ENCODE data around the gene PKD1. TPM values are rescaled to one million over a fixed set of nuclear protein-coding genes. Genes with fewer than 3 reads are reported as not detected.
"Not testable (repeated sequence)": the region's sequence is repeated elsewhere in the genome, so short reads cannot be mapped to it uniquely, and the experiment has no call there.

PKD1 gene
- polyA plus RNA-seq, 1 donor, result 140 TPM

GRCh38 chr16:2151188-2152091 is 15.7 kb upstream of the PKD1 start:
- DNase-seq (ENCODE audit: low read depth), result no peak

- no peak for DNase-seq (ENCODE audit: low read depth)
Observed at GRCh38 chr16:2150418-2151187, 14.9 kb upstream of the PKD1 start.

- no peak for DNase-seq (ENCODE audit: low read depth)
Observed at GRCh38 chr16:2149630-2150417, 14.1 kb upstream of the PKD1 start.

DNA sequence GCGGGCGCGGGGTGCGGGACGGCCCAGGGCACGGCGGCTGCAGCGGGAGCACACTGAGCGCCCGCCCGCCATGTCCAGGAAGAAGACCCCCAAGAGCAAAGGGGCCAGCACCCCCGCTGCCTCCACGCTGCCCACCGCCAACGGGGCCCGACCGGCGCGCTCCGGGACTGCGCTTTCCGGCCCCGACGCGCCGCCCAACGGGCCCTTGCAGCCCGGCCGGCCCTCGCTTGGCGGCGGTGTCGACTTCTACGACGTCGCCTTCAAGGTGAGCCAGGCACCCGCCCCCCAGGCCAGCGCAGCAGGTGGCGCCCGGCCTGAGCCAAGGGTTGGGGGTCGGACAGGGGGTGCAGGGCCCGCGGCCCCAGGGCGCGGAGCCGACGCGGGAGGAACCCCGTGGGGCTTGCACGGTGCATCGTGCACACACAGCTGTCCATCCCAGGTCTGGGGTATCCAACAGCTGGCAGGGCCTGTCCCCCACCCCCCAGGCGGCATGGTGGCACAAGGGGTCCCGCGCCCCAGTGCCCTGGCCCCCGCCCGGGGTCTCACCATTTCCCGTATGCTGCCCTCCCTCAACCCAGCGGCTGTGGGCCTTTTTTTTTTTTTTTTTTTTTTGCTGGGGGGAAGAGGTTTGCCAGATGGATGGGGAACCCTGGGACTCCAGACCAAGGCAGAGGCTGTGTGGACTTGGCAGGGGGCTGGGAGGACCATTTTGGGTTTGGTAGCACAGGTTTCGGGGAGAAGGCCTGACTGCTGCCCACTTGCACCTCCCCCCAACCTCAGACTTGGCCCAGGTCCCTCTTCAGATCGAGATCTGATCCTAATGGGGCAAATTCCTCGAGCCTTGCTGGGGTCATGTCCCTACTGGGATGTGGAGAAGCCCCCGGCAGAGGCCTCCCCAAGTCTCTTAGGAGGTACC is 13.3 kb upstream of the PKD1 start:
- DNase-seq (ENCODE audit: low read depth), result no peak

GRCh38 chr16:2147981-2148671 is 12.4 kb upstream of the PKD1 start, which contains the start of gene RAB26:
Gene RAB26, plus strand, starts transcription at chr16:2148625. Its CDS starts 159 bp downstream, at chr16:2148784.
- no peak for DNase-seq (ENCODE audit: low read depth)

DNA sequence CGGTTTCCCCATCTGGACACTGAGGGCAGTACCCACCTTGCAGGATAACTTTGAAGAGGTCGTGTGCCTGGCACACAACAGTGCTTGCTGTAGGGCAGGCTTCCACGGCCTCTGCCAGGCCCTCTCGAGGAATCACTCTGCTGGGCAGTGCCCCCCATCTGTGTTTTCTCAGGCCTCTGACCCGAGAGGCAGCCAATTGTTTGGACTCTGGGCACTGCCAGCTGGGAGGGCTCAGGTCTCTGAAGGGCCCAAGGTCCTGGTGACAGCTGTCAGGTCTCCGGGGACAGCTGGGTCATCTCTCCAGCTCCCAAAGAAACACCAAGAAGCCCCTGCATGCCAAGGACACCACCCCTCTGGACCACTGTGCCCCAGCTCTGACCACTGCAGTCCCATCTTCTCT is 11.7 kb upstream of the PKD1 start:
- DNase-seq (ENCODE audit: low read depth), result no peak

GRCh38 chr16:2145843-2146242 is 10.1 kb upstream of the PKD1 start:
- no peak for DNase-seq (ENCODE audit: low read depth)

DNA sequence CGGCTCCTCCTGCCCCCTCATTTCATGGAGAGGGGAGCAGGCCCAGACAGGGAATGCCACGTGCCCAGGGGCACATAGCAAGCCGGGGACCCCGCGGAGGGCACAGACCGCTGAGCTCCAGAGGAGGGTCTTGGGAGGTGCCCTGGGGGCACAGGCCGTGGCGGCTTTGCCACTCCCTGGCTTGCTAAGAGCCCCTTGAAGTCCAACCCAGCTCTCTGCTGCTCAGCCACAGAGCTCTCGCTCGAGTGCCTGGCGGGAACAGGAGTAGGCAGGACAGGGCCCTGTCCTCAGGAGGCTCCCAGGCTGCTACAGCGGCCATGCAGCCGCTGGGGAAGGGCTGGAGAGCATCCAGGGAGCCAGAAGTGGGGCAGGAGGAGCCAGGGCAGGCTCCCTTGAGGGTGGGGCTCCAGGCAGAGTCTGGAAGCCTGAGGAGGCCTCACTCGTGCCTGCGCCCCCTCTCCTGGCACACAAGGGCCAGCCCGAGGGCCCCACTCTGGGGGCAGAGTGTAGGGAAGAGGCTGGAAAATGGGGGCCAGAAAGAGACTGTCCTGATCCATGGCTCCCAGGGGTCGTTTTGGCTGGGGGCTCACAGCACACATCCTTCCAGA is 8.3 kb upstream of the PKD1 start:
- DNase-seq (ENCODE audit: low read depth), result no peak

GRCh38 chr16:2142942-2143877 is 7.5 kb upstream of the PKD1 start:
- no peak for DNase-seq (ENCODE audit: low read depth)

DNA sequence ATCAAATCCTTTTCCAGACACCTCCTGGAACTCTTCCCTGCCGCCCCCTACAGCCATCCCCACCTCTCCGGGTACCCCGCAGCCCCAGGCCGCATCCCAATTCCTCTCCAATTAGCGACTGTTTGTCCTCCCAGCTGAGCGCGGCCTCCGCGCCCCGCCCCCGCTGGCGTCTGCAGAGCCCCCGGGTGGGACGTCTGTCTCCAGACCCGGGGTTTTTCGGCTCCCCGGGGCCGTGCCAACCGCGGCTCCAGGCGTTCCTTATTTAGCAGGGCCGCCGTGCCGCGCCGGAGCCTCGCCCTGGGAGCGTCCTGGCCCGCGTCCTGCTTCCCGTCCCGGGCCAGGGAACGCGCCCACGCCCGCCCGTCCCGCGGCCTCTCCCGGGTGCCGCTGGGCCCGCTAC is 627 bp downstream of the PKD1 start:
- DNase-seq (ENCODE audit: low read depth), result not testable (repeated sequence)

- not testable (repeated sequence) for DNase-seq (ENCODE audit: low read depth)
Observed at GRCh38 chr16:2133797-2134196, 1.9 kb downstream of the PKD1 start.

GRCh38 chr16:2129890-2130447 is 5.7 kb downstream of the PKD1 start:
- not testable (repeated sequence) for DNase-seq (ENCODE audit: low read depth)

GRCh38 chr16:2129251-2129650 is 6.4 kb downstream of the PKD1 start:
- not testable (repeated sequence) for DNase-seq (ENCODE audit: low read depth)

DNA sequence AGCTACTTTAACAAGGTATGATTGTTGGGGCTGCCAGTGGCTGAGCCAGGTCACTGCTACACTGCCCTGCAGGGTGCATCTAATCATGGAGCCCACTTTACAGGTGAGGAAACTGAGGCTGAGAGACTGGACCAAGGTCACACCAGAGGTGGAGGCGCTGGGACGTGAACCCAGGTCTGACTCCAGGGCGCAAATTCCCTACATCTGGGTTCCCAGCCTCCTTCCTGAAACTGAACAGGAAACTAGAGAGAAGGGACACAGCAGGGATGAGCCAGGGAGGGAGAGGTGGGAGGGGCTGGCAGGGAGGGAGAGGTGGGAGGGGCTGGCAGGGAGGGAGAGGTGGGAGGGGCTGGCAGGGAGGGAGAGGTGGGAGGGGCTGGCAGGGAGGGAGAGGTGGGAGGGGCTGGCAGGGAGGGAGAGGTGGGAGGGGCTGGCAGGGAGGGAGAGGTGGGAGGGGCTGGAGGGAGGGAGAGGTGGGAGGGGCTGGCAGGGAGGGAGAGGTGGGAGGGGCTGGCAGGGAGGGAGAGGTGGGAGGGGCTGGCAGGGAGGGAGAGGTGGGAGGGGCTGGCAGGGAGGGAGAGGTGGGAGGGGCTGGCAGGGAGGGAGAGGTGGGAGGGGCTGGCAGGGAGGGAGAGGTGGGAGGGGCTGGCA is 7.9 kb downstream of the PKD1 start:
- DNase-seq (ENCODE audit: low read depth), result not testable (repeated sequence)

DNA sequence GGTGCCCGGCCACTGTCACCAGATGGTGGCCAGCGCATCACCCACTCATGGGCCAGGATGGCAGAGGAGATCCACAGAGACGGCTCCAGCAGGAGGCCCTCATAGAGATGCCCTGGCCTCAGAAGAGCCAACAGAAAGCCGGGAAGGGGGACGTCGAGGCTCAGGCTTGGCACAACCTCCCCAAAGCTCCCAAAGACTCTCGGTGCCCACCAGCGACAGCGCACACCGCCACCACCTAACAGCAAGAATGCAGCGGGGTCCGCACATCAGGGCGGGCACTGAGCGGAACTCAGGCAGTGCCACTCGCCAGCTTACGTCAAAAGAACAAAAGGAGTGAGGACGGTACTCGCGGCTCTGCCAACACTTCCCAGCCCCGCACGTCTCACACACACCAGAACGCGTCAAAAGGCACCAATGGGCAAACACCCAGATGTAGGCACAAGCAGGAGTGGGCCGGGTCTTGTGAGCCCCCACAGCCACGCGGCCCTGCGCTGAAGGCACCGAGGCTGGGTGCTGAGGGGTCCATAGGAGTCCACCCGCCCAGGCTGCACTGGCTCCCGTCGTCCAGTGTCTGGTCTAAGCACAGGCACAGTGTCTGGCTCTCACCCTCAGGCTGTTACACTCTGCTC is 8.7 kb downstream of the PKD1 start:
- not testable (repeated sequence) for DNase-seq (ENCODE audit: low read depth)

DNA sequence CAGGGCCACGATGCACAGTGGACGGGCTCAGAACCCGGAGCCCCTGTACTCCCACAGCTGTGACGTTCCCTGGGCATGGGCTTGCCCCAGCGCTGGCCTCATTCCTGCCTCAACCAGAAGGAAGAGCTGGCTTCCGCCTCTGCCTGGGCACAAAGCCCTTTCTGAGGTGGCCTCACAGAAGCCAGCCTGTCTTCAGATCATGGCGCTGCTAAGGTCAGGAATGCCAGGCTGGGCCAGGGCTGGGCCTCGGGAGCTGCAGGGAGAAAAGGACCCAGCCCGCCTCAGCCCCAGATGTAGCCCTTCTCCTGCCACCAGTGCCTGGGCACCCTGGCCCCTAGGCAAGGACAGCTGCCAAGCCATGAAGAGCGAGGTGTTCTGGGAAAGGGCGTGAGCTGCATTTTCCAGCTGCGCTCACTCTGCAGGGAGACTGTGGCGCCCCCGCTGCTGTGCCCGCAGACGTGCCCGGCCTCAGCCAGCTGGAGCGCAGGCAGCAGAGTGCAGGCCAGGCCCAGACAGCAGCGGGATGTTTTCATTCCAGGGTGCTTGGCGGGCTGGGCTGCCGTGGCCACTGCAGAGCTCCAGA is 9.4 kb downstream of the PKD1 start:
- DNase-seq (ENCODE audit: low read depth), result not testable (repeated sequence)

DNA sequence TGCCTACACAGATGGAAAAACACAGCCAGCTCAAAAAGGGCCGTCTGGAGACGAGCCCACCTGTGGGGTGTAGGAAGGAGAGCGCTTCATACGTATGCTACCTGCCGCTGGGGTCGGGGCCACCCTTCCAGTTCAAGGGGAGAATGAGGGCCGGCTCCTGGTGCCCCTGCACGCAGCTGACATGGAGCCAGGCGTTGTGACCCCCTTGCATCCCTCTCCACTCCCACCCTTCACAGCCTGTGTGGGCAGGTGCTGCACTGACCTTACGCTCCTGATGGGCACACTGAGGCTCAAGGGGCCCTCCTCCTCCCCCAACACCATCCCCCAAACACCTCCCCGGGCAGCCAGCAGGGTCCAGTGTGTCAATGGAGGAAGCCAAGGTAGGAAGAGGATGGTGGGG is 10.1 kb downstream of the PKD1 start:
- DNase-seq (ENCODE audit: low read depth), result not testable (repeated sequence)

All from forelimb muscle (tissue), 1 donor.